Stimulated activated CD8-positive, alpha-beta memory T cell treated with anti-CD3 and anti-CD28 coated beads, Interleukin-7, amount 100 ng/mL, for 24 hours (primary cell): ENCODE data around the gene SMARCD1.
A peak's percentile ranks its signal among the peaks of the same experiment; 100 is the strongest.

ENCODE experiments used
- DNase-seq: peaks from one replicate; pipeline ENCODE4 v3.0.0-alpha.2; 2020; ENCODE audit warnings: low read depth

The SMARCD1 gene

DNA sequence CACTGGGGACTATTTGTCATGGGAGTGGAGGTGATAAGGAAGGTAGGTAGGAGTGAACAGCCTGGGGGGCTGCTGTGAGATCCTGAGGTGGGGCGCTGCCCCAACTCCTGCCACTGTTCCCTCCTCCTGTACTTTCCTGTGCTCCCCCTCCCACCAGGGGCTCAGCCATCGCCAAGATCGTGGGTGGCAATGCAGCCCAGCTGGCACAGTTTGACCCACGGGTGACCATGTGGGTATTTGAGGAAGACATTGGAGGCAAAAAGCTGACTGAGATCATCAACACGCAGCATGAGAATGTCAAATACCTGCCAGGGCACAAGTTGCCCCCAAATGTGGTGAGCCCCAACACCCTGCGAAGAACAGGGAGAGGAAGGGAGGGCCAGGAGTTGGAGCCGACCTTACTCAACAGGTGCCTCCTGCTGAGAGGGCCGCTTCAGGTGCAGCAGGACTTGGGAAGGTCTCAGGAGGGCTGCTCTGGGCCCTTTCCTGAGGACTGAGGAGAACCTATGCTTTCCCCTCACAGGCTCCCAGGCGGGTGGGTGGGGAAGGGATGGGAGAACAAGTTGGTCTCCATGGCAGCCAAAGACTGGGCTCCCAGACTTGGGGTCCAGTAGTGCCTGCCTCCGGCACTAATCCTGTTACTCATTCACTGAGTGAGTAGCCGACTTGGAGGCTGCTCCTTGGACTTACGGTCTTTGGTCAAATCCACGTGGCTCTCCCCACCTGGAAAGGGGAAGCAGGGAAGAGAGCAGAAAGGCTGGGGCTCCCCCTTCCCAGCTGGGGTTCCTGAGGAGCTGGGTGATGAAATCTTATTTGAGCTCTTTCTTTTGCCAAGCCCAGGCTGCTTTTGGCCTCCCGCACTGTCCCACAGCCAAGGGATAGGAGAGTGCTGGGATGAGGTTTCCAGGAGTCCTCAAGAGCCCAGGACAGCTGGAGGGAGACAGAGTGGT, 19.6 kb downstream of the SMARCD1 start:
- DNase-seq = no peak

DNA sequence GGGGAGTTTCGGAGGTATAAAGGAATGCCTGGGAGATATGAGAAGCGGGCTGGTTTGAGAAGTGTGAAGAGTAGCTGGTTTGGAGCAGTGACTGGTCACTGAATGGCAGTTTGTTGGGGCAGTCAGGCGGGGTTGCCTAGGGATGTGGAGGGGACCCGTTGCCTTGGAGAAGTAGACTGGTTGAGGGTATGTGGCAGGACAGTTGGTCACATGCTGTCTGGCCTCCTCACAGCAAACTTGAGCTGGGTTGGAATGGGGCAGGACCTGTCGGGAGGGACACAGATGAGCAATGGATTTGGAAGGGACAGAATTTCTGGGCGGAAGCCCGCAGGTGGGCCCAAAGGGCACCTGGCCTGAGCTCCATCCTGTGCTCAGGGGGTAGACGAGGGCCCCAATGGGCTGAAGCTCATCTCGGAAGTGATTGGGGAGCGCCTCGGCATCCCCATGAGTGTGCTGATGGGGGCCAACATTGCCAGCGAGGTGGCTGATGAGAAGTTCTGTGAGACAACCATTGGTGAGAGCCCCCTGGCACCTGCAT, 20.8 kb downstream of the SMARCD1 start:
- no peak for DNase-seq

DNA sequence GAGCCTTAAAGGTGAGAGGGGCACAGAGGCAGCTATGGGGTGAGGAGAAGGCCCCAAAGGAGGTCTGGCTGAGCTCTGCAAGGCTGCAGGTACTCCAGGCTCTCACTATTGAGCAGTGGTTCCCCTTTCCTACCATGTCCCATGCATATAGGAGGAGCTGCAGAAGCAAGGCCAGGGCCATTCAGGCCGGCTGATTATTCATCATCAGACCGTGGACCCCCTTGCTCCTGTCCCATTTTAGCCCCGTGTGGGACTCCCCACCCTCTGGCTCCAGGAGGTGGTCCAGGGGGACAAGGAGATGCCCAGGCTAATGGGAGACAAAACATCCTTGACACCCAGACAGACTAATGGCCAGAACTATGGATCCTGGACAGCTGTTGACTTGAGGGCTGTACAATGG, 21.8 kb downstream of the SMARCD1 start:
- DNase-seq = no peak

DNA sequence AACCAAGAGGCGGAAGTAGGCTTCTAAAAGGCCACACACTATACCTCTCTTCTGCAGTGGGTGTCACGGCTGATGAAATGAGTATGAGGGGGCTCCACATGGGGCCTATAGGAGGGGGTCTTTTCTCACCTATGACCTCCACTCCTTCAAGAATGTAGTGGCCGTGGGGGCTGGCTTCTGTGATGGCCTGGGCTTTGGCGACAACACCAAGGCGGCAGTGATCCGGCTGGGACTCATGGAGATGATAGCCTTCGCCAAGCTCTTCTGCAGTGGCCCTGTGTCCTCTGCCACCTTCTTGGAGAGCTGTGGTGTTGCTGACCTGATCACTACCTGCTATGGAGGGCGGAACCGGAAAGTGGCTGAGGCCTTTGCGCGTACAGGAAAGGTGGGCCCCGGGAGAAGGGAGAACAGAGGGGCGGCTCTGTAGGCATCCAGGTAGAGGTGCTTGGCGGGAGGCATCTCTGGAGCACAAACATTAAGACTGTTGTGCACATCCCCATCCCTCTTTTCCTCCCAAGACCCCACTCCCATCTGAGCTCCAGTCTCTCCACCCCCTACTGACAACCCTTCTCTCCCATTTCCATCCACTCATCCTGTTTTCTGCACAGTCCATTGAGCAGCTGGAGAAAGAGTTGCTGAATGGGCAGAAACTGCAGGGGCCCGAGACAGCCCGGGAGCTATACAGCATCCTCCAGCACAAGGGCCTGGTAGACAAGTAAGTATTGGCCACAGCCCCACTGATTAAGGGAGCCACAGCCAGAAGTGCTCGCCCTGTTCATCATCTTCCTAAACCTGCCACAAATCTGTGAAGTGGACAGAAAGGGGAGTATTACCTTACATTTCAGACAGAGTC, 22.5 kb downstream of the SMARCD1 start:
- DNase-seq = no peak

DNA sequence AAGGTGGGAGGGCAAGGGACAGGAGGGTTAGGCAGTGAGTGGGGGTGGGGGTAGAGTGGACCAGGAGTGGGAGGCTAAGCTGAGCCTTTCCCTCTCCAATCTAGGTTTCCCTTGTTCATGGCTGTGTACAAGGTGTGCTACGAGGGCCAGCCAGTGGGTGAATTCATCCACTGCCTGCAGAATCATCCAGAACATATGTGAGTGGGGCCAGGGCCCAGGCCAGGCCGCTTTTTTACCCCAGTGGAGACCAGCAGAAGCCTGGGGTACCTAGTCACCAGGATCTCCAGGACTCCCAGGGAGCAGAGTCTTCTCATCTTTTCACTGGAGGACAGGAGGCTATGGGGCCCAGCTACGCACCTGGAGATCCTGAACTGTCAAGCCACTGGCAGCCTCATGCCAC, 24.2 kb downstream of the SMARCD1 start:
- DNase-seq = no peak

DNA sequence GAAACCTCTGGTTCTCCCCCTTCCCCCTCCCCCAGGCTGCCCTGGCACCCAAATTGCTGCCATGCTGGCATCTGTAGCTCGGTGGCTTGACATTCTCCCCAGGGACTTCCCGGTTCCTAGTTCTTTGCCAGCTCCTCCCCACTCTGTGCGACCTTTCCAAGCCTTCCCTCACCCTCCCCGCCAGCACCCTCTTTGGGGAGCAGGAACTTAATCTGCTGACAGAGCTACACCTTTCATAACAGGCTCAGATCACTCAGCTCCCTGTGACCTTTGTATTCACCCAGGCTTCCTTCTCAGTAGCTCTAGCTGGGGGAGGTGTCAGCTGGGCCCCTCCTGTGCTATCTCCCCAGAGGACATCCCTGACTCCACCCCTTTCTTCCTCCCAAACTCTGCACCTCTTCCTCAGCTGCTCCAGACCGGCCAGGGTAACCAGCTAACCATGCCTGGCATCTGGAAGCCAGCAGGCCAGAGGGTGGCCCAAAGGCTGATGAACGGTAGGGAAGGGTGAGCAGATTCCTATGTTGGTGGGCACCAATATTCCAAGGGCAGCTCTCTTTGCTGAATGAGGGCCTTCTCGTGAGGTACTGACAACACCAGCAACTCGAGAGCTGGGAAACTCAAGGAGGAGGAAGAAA, 25.1 kb downstream of the SMARCD1 start:
- DNase-seq = no peak

DNA sequence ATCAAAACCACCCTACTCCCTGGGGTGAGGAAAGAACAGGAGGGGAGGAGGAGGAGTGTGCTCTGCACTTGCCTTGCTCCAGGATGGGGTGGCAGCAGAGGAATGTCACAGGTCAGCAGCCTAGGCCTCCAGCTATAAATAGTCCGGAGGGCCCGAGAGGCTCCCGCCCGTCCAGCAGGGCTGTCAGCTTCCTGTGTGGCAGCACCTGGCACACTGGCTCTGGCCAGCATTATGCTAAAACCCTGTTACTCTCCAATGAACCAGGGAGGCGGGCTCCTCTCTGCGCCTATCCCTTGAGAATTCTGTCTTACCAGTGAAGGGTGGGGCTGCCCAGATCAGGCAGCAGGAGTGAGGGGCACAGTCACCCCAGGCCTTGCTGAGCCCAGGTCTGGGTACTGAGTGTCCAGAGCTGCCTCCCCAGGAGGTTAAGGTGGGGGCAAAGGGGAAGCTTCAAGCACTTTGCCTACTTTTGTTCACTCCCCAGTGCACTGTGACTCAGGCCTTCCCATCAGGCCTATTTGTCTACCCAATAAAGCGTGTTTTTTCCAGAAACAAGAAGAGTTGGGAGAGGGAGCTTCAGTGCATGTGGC, 25.7 kb downstream of the SMARCD1 start:
- no peak for DNase-seq

DNA sequence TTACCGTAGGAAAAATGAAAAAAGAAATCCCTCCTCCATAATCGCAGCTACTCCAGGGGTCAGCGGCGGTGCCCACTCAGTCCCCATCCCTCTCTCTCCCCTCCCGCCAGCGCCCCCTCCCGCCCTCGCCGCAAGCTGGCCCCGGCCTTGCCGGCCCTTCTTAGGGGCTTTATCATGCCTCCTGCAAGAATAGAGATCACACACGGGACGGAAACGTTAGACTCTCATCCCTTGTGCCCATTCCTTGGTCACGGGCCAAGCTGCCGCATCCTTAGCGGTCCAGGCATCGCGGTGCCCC, 26.2 kb downstream of the SMARCD1 start:
- no peak for DNase-seq

DNA sequence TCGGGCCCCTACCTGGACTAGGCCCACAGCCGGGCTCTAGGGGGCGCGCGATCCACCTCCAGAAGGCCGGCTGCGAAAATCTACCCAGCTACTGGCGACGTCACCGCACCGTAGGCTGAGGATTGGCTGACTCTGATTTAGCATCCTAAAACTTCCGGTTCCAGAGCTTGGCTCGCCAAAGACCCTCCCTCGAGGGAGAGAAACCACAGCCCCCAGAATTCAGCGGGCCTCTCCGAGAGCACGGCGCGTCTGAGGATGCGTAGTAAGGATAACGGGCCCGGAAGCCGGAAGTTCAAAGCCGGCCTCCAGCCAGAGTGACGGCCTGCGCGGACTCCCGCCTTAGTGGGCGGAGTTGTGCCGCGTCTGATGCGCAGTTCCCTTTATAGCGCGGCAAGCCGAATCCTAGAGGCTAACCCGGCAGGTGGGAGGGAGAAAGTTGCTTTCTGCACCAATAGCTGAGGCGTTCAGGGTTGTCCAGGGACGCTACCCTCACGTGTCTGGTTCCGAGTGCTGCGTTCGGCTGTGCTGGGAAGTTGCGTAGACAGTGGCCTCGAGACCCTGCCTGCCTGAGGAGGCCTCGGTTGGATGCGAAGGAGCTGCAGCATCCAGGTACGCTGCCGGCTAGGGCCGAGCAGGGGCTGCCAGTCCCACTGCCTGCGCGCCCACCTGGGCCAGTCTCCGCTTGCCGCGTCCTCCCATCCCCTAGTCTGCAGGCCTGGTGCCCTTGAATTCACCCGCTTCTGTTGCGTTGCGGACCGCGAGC, 26.7 kb downstream of the SMARCD1 start, which contains the start of gene COX14:
TSS of gene COX14 (plus strand) at position 544 of the 763 bp plus-strand sequence. CDS start 7,808 bp downstream, outside the sequence.
- DNase-seq = peak; percentile 98

DNA sequence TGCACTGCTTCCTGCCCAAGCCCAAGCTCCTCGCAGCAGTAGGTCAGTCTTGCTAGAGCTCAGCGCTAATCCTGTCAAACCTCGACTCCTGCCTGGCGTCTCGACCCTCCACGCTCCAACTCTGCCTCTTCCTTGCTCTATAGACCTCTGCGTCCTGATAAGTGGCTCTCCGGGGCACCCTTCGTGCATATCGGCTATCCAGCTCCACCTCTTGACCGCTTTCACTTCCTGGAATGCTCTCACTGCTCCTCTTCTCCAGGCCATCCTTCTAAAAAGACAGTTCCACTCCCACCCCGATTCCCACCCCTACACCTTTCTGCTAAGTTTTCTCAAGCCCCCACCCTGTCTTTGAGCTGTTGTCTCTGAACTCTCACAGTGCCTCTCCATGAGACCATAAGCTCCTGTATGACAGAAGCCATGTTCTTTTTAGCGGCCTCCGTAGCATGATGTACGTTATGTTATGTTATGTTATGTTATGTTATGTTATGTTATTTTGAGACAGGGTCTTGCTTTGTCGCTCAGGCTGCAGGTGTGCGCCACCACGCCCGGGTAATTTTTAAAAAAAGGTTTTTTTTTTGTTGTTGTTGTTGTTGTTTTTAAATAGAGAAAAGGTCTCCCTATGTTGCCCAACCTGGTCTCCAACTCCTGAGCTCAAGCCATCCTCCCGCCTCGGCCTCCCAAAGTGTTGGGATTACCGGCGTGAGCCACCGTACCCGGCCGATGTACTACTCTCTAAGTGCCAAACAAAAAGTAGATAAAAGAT, 27.5 kb downstream of the SMARCD1 start:
- no peak for DNase-seq

DNA sequence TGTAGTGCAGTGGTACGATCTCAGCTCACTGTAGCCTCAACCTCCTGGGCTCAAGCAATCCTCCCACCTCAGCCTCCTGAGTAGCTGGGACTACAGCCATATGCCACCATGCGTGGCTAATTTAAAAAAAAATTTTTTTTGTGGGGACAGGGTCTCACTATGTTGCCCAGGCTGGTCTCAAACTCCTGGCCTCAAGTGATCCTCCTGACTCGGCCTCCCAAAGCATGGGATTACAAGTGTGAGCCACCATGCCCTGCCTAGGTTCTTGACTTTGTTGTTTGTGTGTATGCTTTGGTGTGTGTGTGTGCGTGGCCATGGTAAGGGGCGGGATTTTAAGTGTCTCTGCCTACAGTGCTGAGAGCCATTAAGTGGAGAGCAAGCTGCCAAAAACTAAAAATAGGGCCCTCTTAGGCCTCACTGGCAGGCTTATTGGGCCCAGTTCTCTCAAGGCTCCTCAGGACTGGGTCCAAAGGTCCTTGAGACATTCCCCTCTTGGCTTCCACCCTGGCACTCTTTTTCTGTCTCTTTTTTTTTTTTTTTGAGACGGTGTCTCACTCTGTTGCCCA, 32.0 kb downstream of the SMARCD1 start:
- no peak for DNase-seq

DNA sequence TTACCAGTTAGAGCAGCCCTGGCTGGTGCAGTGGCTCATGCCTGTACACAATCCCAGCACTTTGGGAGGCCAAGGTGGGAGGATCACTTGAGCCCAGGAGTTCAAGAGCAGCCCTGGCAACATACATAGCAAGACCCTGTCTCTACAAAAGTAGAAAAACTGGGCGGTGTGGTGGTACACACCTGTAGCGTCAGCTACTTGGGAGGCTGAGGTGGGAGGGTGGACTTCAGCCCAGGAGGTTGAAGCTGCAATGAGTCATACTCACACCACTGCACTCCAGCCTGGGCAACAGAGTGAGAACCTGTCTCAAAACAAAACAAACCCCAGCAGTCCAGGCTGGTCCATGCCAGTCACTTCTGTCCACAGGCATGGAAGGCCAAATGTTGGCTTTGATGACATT, 34.2 kb downstream of the SMARCD1 start:
- no peak for DNase-seq

DNA sequence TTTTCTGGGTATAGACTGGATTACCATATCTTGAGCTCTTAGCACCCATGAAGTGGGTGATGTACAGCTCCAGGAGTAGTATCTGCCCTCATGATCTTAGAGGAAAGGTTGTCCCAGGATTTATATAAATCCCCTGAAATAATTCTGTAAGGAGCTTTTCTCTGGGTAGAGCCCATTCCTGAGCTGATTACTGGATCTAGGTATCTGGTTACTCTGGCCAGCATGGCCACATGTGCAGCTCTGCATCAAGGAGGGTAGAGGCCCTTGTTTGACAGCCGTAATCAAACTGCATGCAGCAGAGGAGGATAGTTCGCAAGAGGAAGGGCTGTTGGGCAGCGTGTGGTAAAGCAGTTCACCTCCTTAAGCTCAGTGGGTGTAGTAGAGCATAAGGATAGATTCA, 35.4 kb downstream of the SMARCD1 start:
- DNase-seq = no peak

DNA sequence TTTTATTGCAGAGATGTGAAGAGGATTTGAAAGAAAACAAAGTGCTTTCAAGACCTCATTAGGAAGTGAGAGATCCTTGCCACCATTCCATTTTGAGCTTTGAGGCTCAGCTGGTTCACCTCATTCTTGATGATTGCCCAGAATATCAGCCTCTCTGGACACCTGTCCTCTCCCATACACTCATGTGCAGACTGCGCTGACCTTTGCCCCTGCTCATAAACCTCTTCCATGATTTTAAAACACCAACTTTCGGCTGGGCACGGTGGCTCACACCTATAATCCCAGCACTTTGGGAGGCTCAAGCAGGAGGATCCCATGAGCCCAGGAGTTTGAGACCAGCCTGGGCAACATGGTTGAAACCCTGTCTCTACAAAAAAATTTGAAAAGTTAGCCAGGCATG, 35.8 kb downstream of the SMARCD1 start:
- no peak for DNase-seq

DNA sequence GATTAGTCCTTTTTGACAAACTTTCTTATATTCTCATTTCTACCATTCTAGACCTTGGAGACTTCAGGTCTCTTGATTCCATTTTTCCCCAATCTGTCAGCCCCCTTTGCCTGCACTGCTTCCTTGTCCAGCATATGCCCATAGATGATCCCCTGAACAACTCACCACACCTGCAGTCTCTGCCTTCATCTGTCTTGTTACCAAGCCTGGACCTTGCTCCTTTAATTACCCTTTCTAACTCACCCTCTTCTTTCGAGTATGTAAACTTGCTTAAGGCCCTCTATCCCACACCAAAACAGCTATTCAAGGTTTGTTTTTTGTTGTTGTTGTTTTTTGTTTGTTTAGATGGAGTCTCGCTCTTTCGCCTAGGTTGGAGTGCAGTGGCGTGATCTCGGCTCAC, 36.5 kb downstream of the SMARCD1 start:
- DNase-seq = no peak

DNA sequence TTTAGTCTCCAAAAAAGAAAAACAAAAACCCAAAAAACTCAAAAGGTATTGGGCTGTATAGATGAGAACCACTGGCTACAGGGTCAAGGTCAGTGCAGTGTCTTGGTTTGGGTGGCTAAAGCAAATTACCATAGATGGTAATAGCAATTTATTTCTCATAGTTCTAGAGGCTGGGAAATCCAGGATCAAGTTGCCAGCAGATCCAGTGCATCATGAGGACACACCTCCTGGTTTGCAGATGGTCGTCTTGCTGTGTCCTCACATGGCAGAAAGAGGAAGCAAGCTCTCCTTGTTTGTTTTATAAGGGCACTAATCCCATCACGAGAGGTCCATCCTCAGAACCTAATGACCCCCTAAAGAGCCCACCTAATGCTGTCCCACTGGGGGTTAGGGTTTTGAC, 38.1 kb downstream of the SMARCD1 start:
- DNase-seq = no peak

DNA sequence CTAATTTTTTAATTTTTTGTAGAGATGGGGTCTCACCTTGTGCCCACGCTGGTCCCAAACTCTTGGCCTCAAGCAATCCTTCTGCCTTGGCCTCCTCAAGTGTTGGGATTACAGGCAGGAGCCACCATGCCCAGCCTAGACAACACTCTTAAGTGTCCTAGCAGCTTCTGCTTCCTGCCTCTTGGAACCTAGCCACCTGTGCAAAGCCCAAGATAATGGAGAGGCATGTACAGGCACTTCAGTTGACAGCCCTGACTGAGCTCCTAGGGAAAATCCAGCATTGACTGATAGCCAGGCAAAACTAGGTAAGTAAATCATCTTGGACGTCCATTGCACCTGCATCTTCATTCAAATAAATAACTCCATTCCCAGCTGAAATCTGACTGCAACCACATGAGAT, 42.4 kb downstream of the SMARCD1 start:
- no peak for DNase-seq

DNA sequence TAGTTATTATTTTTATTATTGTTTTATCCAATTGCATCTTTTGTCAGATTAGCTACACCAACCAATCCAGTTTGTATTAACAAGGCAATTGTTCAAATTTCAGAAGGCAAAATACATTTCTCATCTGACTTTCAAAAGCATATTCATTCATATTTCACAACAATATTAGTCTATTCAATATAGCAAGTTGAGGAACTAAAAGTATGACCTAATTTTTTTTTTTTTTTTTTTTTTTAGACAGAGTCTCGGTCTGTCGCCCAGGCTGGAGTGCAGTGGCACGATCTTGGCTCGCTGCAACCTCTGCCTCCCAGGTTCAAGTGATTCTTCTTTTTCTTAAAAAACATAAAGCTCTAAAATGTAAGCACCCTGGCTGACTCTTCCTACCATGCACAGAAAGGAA, 44.1 kb downstream of the SMARCD1 start:
- DNase-seq = no peak

DNA sequence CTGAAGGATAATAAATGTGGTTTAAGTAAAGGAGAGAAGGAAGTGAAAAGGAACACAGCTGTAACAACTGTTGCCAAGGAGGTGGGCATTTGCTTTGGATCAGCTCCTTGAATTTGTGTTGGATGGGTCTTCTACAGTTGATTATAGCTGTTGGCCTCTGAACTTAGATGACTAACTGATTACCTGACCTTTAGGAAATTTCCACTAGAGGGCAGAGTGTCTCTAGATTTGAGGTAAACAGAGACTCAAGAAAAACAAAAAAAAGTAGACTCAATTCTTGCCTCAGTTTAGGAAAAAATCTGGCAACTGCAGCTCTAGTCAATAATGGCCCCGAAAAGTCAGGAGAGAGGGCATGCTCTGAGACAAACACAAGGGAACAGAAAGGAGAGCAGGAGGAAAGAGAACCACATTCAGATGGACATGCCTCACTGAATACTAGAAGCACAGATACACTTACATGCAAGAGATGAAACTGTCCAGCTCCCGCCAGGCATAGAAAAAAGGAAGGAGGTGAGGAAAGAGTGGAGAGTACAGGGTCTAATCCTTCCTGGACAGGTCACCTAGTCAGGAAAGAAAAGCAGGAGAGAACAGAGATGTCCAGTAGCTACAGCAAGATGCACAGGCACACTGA, 47.5 kb downstream of the SMARCD1 start:
- DNase-seq = no peak

DNA sequence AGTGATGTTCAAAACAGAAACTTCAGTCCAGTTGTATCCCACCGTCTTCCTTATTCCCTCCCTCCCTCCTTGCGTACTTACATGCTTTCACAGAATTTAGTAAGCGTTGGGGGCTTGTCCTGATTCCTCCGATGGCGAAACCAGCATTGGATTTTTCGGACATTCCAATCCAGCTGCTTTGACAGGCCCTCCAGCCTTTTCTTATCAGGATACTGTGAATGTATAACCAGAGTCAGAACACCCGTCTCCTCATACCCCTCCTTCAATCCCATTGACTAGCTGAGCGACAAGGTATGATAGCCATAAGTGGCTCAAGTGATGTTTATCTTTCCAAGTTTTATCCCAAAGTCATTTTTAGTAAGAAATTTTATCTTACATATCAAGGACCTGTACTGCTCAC, 57.9 kb downstream of the SMARCD1 start:
- no peak for DNase-seq
